ENCODE data around the gene RELA. TPM values are rescaled to one million over a fixed set of nuclear protein-coding genes. Genes with fewer than 3 reads are reported as not detected.

RELA gene
- total RNA-seq, 2 experiments from 2014 or later: 48.0 to 78.9 TPM

- BruUV-seq (replicated peaks): no TSS peak
- ChIA-PET CTCF (ENCODE audit: unreplicated experiment) (no interaction called here), POLR2A (no interaction called here)
- Histone ChIP-seq H3K9me2 (ENCODE audit: insufficient read depth, low read length) (no peaks in the 10 kb centered on the region), H3K4me2 (ENCODE audit: low read length) (no peak overlapping the region), H3K27ac (ENCODE audit: low read depth, low read length, poor library complexity, severe bottlenecking) (no peak overlapping the region), H3K79me2 (ENCODE audit: insufficient read depth, low read depth, low read length) (peaks cover 4% of the 10 kb centered on the region; the same call in 1 of the 2 replicates), H3K4me3 (ENCODE audit: low read depth, low read length, poor library complexity, severe bottlenecking) (no peak overlapping the region), H3K36me3 (ENCODE audit: insufficient read depth, low read length) (peaks cover 73% of the 10 kb centered on the region), H3K4me1 (ENCODE audit: insufficient read depth, low read length, poor library complexity, severe bottlenecking) (peaks cover 30% of the 10 kb centered on the region), H2AFZ (ENCODE audit: low read length) (no peak overlapping the region), H3K9me3 (ENCODE audit: low read length) (no peaks in the 10 kb centered on the region), H4K20me1 (ENCODE audit: insufficient read depth, low read length) (no peaks in the 10 kb centered on the region)
- TF ChIP-seq EZH2phosphoT487 (IDR thresholded peaks at IDR 0.05; ENCODE audit: borderline replicate concordance, low read depth, low read length): no peak
- TF ChIP-seq CTCF (conservative IDR thresholded peaks at IDR 0.05; ENCODE audit: low read length): no peak
- no peak for DNase-seq (ENCODE audit: low spot score)
- intact Hi-C loops (cut with micrococcal nuclease; ENCODE audit: unreplicated experiment): no loop called here
Observed at GRCh38 chr11:65634905-65635731, 27.6 kb downstream of the RELA start.

GRCh38 chr11:65634440-65634839 lies 28.3 kb downstream of the RELA start:
- Histone ChIP-seq H3K4me3 (ENCODE audit: low read depth, low read length, poor library complexity, severe bottlenecking) (no peak overlapping the region), H2AFZ (ENCODE audit: low read length) (no peak overlapping the region), H3K4me1 (ENCODE audit: insufficient read depth, low read length, poor library complexity, severe bottlenecking) (peaks cover 23% of the 10 kb centered on the region), H4K20me1 (ENCODE audit: insufficient read depth, low read length) (no peaks in the 10 kb centered on the region), H3K36me3 (ENCODE audit: insufficient read depth, low read length) (peaks cover 79% of the 10 kb centered on the region), H3K9me3 (ENCODE audit: low read length) (no peaks in the 10 kb centered on the region), H3K9me2 (ENCODE audit: insufficient read depth, low read length) (no peaks in the 10 kb centered on the region), H3K4me2 (ENCODE audit: low read length) (no peak overlapping the region), H3K27ac (ENCODE audit: low read depth, low read length, poor library complexity, severe bottlenecking) (no peak overlapping the region), H3K79me2 (ENCODE audit: insufficient read depth, low read depth, low read length) (no peaks in the 10 kb centered on the region)
- no peak for TF ChIP-seq EZH2phosphoT487 (IDR thresholded peaks at IDR 0.05; ENCODE audit: borderline replicate concordance, low read depth, low read length)
- no peak for TF ChIP-seq CTCF (conservative IDR thresholded peaks at IDR 0.05; ENCODE audit: low read length)
- no TSS peak for BruUV-seq (replicated peaks)
- no peak for DNase-seq (ENCODE audit: low spot score)
- intact Hi-C loops (cut with micrococcal nuclease; ENCODE audit: unreplicated experiment): no loop called here
- POLR2A ChIA-PET: no interaction called here
- CTCF ChIA-PET (ENCODE audit: unreplicated experiment): no interaction called here

- no peak for DNase-seq (ENCODE audit: low spot score)
- Histone ChIP-seq H3K9me2 (ENCODE audit: insufficient read depth, low read length) (no peaks in the 10 kb centered on the region), H4K20me1 (ENCODE audit: insufficient read depth, low read length) (no peaks in the 10 kb centered on the region), H3K4me1 (ENCODE audit: insufficient read depth, low read length, poor library complexity, severe bottlenecking) (peaks cover 19% of the 10 kb centered on the region), H3K4me3 (ENCODE audit: low read depth, low read length, poor library complexity, severe bottlenecking) (no peak overlapping the region), H3K4me2 (ENCODE audit: low read length) (no peak overlapping the region), H3K36me3 (ENCODE audit: insufficient read depth, low read length) (peaks cover 83% of the 10 kb centered on the region), H3K9me3 (ENCODE audit: low read length) (no peaks in the 10 kb centered on the region), H2AFZ (ENCODE audit: low read length) (no peak overlapping the region), H3K27ac (ENCODE audit: low read depth, low read length, poor library complexity, severe bottlenecking) (no peak overlapping the region), H3K79me2 (ENCODE audit: insufficient read depth, low read depth, low read length) (no peaks in the 10 kb centered on the region)
- CTCF ChIA-PET (ENCODE audit: unreplicated experiment): no interaction called here
- POLR2A ChIA-PET: no interaction called here
- no TSS peak for BruUV-seq (replicated peaks)
- TF ChIP-seq EZH2phosphoT487 (IDR thresholded peaks at IDR 0.05; ENCODE audit: borderline replicate concordance, low read depth, low read length) (no peak), CTCF (conservative IDR thresholded peaks at IDR 0.05; ENCODE audit: low read length) (no peak)
- intact Hi-C loops (cut with micrococcal nuclease; ENCODE audit: unreplicated experiment): no loop called here
Observed at GRCh38 chr11:65634109-65634436, 28.6 kb downstream of the RELA start.

Data from OCI-LY7 (cell line).